GM21723 (cell line): Measurements from ENCODE around the gene TM4SF20.
A peak's percentile ranks its signal among the peaks of the same experiment; 100 is the strongest.
"Not testable (repeated sequence)": the region's sequence is repeated elsewhere in the genome, so short reads cannot be mapped to it uniquely, and the experiment has no call there.

ENCODE experiments used
- ATAC-seq: cut with Tn5 transposase; IDR thresholded peaks from one replicate; pipeline ENCODE4 v1.9.1; 2021; ENCODE audit warnings: mild to moderate bottlenecking, moderate library complexity; ENCODE audit not compliant: unreplicated experiment

The TM4SF20 gene

DNA sequence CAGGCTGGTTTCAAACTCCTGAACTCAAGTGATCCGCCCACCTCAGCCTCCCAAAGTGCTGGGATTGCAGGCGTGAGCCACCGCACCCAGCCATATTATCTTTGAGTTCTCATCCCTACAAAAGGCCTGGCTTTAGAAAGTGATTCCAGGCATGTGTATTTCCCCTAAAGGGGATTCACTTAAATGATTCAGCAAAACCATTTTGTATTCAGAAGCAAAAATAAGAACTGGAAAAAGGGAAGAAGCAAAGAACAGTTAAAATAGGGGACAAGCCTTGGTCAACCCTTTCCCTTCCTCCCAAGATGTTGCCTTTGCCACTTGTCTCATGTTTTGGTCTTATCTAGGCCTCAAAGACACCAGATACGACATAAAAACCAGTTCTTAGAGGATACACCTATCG, 10.5 kb downstream of the TM4SF20 start:
- ATAC-seq = no peak

DNA sequence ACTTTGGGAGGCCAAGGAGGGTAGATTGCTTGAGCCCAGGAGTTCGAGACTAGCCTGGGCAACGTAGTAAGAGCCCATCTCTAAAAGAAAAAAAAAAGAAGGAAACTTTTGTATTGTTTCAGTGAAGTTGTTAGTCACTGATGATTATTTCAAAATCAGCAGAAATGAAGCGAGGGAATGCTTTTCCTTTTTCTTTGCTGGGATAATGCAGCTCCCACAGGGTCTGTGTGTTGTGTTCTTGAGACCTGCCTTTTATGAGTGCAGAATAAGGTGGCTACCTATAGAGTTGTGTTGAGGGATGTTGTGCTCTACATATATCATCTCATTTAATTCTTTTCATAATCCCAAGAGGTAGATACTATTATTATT, 11.7 kb downstream of the TM4SF20 start:
- ATAC-seq = no peak

DNA sequence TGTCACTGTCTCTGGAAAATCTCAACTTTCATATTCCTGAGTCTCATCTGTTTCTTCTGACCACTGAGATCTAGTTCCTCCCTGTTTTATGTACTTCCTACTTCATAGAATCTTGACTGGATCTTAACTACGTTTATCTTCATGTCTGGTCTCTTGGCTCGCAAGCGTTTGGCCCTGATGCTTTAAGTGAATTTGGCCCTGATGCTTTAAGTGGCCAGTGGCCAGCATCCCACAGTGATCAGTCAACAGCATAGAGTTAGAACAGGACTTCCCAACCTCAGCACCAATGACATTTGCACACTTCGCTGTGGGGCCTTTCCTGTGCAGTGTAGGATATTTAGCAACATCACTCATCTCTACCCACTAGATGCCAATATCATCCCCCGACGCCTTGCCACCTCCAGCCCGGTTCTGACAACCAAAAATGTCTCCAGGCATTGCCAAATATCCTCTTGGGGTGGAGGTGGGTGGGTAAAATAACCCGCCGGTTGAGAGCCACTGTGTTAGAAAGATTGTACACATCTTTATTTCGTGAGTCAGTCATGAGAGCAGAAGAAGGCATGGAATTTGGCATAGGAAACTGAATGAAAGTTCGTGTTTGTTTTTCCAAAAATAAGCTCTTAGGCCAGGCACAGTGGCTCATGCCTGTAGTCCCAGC, 12.2 kb downstream of the TM4SF20 start:
- ATAC-seq = no peak

DNA sequence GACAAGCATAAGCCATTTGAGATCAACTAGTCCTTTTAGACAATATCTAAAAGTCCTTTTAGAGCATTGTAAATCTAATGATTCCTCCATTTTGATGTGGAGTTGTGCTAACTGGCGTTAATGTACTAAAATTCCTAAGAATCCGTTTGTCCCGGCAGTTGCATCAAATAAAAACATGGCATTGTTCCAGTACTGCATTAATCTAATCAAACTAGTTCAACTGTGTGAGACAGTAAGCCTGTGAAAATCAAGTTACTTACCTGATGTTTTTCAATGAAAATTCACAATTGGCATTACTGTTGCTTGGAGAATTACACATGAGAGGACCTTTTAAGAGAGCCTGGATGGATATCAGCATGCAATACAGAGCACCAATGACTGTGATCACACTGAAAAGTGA, 13.3 kb downstream of the TM4SF20 start:
- ATAC-seq = no peak

DNA sequence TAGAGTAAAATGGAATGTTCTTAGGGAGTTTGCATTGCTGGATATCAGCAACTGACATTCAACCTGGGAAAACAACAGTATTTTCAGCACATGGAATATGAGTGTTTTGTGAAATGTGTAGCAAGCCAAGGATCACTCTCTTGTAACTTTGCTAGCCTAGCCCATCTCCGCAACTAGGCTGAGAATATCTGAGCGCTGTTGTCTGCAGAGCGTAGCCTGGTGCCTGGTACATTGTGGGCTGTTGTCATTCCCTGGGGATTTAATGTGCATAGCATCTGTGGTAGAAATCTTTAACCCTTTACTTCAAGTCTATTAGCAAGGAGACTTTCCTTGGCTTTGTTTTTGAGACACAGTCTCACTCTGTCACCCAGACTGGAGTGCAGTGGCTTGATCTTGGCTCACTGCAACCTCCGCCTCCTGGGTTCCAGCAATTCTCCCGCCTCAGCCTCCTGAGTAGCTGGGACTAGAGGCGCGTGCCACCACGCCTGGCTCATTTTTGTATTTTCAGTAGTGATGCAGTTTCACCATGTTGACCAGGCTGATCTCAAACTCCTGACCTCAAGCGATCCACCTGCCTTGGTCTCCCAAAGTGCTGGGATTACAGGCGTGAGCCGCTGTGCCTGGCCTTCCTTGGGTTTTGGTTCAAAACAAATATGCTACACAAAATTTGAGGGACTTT, 14.4 kb downstream of the TM4SF20 start:
- not testable (repeated sequence) for ATAC-seq

DNA sequence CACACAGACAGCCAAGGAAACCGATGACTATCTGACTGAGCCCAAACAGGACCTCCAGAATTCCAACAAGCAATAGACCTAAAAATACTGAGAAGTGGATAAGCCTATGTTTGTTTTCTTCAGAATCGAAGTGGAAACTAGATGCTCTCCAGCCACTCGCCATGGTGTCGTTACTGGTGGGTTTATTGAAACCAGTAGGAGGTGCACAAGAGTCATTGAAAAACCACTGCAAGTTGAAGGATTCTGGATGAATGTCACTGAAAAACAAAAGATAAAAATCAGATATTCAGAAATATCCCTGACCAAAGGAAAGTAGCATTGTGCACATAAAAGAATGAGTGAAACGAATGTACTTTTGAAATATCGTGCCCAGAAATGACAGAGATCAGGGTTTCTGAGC, 15.3 kb downstream of the TM4SF20 start:
- no peak for ATAC-seq

DNA sequence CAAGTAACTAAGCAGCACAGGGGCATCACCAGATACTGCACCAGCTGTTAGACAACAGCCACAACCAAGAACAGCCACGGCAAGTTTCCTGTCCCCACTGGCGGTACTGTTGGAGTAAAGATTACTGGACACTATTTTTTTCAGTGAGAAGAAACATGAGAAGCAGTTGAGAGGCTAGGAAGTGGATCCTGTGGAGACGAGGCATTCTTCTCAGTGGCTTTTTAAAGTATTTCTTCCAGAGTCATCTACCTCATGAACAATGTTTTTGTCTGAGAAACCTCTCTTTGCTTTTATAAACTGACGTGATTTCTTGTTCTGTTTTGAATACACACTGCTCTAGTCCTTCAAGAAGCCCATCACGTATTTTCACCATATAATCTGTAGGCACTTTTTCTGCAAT, 18.8 kb downstream of the TM4SF20 start:
- no peak for ATAC-seq

DNA sequence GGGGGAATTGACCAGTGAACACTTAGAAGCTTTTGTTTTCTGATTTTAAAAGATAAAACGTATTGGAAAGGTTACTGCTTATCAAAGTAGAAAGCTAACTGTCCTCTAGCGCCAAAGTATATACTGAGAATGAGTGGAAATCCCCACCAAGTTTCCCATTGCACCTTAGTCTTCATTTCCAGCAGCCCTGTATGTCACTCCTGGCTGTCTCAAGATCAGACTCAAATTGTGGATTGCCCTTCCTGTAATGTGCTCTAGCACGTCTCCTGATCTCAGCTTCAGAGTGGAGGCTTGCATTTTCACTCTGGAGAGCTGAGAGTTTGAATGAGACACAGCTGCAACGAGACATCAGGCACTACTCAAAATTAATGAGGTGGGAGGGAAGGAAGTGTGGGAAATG, 27.5 kb downstream of the TM4SF20 start:
- peak; percentile 88 for ATAC-seq

DNA sequence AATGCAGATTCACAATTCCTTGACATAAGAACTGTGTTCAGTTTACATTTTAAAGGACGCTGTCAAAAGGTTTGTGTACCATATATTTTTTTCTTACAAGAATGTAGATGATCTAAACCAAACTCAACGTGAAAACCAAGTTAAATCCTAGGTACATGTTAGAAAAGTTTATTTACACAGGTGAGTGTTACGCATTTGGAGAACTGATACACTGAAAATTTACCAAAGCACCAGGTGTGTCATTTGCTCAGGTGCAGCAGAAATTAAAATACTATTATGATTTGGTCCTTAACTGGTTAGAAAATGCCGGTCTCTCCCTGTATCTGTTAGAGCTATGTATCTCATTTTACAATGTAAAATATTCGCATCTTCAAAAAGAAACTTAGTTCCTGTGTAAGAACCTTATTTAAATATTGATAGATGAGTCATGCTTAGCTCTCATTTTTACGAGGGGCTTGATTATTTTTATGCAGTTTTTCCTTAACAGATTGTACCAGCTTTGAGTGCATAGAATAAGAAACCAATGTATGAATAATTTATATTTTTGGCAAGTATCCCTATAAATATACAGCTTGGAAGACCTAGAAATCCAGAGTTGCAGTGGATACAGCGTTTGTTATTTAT, 29.0 kb downstream of the TM4SF20 start:
- no peak for ATAC-seq

DNA sequence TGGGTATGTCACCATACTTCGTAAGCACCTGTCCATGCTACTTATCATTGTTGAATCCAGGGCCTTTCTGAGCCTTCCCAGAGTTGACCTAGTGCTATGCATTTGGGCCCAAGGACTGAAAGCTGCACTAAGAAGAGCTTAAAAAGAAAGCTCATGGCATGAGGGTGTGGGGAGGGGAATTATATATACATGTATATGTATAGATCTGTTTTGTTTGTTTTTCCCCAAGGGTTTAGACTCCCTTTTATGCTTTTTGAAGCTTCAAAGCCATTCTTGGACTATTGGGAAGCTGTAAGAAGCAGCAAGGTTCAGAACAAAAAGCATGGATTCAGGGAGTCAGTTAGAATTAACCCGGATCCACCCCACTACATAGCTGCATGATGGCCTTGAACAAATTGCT, 30.8 kb downstream of the TM4SF20 start:
- ATAC-seq = no peak

DNA sequence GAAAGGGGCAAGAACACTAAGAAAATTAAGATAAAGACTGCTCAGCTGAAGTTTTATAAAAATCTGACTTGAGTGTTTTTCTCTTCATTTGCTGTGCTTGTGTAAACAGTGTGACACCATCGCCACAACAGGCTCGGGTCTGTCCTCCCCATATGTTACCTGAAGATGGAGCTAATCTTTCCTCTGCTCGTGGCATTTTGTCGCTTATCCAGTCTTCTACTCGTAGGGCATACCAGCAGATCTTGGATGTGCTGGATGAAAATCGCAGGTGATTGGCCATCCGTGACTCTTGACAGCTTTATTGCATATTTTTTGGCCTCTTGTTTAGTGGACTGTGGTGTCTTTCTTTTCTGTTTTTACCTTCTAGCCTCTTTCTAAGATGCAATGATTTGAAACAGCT, 32.0 kb downstream of the TM4SF20 start:
- ATAC-seq = no peak

DNA sequence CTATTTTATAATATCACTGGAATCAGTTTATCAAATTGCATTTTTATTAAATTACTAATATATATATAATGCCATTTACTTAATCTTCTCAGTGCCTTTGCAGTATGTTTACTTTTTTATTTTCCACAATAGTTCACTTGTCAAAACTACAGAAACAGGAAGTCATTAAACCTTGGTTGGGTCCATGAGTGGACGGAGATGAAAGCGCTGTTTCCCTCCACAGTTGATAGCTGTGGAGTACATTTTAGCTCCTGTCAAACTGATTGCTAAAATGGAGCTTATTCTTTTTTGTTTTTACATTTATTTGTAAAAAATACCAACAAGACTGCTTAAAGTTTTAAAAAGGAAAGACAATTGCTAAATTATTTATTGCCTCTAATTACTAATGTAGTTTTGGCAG, 34.9 kb downstream of the TM4SF20 start:
- no peak for ATAC-seq

DNA sequence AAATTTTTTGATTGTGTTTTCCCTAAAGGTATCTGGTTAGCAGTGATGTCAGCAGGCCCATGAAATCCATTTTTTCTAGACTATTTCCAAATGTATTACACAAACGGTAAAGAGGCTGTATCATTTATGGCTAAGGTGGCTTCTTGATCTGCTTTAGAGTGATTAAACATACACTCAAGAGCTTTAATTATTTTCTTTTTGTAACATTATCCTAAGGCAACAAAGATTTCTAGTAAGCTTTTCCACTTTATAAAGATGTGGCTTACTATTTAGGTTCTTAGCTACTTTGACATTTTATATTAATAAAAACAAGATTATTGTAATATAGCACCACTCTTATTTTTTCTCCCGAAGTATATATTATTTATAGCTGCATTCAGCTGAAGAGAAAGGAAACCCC, 37.6 kb downstream of the TM4SF20 start:
- ATAC-seq = no peak

DNA sequence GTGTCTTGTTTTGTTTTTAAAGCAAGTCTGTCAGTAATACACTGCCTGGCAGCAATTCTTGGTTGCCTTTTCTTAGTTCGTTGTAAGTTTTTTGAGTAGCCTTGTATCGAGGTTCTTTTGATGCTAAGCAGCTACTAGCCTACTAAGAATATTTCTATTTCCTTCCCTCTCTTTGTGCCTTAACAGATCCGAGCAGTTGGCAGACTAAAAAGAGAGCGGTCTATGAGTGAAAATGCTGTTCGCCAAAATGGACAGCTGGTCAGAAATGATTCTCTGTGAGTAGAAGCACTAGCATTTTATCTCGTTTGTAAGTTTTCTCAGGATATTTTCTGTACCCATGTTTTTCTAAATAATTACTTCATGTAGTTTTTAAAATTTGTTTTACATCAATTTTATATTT, 39.0 kb downstream of the TM4SF20 start:
- no peak for ATAC-seq

DNA sequence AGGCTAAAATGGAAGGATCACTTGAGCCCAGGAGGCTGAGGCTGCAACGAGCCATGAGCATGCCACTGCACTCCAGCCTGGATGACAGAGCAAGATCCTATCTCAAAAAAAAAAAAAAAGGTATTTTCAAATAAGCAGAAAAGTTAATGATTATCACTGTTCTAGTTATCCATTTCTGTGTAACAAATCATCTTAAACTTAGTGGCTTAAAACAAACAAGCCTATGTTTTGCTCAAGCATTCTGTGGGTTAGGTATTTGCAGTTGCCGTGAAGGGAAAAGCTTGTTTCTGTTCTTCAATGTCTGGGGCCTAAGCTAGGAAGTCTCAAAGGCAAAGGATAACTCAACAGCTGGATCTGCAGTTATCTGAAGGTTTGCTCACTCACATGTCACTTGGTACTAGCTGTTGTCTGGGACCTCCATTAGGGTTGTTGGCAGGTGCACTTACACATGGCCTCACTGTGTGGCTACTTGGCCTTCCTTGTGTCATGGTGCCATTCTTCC, 40.0 kb downstream of the TM4SF20 start:
- no peak for ATAC-seq

DNA sequence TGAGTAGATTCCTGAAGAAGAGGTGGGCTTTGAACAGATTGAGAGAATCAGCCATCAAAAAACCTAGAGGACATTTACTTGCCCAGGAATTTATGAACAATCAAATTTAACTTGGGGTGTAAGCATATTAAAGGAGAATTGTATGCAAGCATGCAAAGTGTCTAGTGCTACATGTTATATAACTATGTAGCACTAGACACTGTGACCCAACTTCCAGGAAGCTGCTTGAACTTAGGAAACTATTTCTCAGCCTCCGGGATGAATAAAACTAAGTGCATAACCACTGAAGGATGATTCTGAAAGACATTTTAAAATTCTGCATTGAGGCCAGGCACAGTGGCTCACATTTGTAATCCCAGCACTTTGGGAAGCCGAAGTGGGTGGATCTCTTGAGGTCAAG, 41.7 kb downstream of the TM4SF20 start:
- no peak for ATAC-seq

DNA sequence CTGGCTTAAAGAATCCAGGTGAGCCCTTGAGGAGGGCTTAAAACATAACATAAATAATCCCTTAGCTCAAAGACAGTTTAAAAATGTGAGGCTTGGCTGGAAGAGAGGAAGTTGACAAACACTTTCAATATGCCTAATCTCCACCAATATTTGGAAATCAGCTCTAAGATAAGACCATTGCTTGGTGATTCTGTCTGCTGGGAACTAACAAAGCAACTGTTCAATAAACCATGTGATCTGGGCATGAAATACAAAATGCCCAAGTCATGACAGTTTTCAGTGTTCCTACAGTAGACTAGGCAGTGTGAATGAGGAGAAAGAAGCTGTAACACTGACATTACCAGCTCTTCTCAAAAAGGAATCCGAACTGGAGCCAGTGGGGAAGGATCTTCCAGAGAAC, 43.4 kb downstream of the TM4SF20 start:
- no peak for ATAC-seq

DNA sequence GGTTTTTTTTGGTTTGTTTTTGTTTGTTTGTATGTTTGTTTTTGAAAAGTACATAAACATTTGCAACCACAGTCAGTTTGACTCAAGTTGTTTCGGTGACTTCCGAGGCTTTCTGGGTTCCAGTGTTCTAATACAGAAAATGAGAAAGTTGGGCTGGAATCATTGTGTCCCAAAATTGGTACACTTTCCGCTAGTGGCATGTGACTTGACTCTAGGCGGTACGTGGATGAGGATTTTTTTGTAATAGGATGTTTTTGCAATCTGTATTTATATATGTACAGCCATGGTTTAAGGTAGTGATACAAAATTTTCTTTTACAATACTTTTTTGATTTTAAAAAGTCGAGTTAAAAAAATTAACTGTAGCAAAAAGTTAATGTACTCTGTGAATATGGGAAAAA, 52.3 kb downstream of the TM4SF20 start:
- no peak for ATAC-seq

DNA sequence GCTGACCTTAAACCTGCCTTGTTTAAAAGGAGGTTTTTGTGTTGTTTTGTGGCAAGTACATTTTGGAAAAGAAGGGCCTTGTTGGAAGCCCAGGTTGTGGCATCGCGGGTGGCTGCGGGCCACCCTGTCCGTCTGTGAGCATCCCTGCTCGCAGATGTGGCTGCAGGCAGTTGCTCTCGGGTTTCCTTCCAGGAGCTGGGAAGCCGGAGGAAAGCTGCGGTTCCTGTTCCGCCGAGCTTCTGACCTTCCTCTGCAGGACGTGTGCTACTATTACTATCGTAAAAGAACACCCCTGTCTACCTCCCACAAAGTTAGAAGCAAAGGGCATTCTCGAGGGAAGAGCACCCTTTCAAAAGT, 53.3 kb downstream of the TM4SF20 start:
- ATAC-seq = peak; percentile 22

DNA sequence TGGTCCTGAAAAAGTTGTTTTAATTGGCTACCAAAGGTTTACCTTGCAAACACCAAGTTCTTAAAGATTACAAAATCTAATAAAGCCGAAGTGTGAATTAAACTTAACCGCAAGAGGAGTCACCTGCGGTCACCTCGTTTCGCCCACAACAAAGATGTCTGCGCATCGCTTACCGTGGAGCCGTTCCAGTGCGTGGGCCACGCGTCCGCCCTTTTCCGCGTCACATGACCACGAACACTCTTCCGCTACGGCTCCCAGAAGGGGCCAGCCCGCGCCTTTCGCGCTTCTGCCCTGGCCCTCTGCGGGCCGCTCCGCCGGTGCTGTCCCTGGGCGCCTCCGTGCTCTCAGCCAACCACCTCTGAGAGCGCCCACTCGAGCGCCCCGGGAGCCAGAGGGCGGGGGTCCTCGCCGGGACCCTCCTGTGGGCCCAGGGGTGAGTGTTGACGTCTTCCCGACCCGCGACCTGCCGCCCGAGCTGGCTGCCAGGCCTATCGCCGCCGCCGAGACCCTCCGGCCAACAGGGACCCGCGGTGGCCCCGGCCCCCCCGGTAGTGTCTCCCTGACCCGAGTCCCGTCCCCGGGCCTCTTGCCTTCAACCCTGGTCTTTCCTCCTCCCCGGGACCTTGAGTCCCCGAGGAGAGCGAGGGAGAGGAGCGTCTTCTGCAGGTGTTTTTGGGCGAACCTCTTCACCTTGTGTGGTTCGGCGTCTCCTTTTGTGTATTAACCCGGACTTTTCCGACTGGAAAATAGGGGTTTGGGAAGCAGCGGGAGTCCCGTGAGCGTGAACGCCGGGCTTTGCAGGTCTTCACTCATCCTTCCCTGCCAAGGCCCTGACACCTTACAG, 53.9 kb downstream of the TM4SF20 start, which contains the start of gene MFF:
TSS of gene MFF (plus strand) at position 257 of the 844 bp plus-strand sequence. CDS start 5,415 bp downstream, outside the sequence.
- ATAC-seq = peak; percentile 97

DNA sequence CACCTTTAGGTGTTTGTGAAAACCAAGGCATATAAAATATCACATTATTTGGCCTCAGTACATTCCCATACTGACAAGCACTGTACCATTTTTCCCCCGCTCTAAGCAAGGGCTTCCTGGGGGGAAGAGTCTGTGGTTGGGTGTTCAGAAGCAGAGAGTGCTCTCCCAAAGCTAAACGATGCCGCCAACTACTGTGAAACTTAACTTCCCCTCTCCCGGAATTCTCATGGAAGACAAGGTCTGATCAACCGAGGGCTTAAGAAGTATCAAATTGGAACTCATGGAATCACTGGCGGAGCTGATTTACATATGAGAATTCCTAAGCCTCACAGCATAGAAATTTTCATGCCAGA, 54.5 kb downstream of the TM4SF20 start:
- ATAC-seq = peak; percentile 21
